ENCODE data around the gene AGBL1. TPM values are rescaled to one million over a fixed set of nuclear protein-coding genes. Genes with fewer than 3 reads are reported as not detected.

The AGBL1 gene
- total RNA-seq, 1 experiment from 2014 or later, result not detected

GRCh38 chr15:86706813-86707212 lies 627.1 kb downstream of the AGBL1 start:
- Histone ChIP-seq H3K9me3 (ENCODE audit: low read depth, low read length, poor library complexity, severe bottlenecking) (peaks cover 7% of the 10 kb centered on the region), H3K27me3 (replicated peaks; ENCODE audit: insufficient read depth, low read depth, low read length, poor library complexity) (no peaks in the 10 kb centered on the region), H3K4me3 (ENCODE audit: low read depth, low read length, poor library complexity, severe bottlenecking) (no peak overlapping the region), H3K4me1 (ENCODE audit: insufficient read depth, low read length, poor library complexity, severe bottlenecking) (no peaks in the 10 kb centered on the region), H3K27ac (ENCODE audit: low read depth, low read length, poor library complexity, severe bottlenecking) (no peak overlapping the region), H3K36me3 (ENCODE audit: insufficient read depth, low read length, poor library complexity, severe bottlenecking) (no peaks in the 10 kb centered on the region)
- DNase-seq (ENCODE audit: low spot score), result no peak
- intact Hi-C loops (cut with micrococcal nuclease; ENCODE audit: unreplicated experiment), result no loop called here
- TF ChIP-seq, protein P1, sequence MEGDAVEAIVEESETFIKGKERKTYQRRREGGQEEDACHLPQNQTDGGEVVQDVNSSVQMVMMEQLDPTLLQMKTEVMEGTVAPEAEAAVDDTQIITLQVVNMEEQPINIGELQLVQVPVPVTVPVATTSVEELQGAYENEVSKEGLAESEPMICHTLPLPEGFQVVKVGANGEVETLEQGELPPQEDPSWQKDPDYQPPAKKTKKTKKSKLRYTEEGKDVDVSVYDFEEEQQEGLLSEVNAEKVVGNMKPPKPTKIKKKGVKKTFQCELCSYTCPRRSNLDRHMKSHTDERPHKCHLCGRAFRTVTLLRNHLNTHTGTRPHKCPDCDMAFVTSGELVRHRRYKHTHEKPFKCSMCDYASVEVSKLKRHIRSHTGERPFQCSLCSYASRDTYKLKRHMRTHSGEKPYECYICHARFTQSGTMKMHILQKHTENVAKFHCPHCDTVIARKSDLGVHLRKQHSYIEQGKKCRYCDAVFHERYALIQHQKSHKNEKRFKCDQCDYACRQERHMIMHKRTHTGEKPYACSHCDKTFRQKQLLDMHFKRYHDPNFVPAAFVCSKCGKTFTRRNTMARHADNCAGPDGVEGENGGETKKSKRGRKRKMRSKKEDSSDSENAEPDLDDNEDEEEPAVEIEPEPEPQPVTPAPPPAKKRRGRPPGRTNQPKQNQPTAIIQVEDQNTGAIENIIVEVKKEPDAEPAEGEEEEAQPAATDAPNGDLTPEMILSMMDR (conservative IDR thresholded peaks at IDR 0.05; ENCODE audit: low read depth, low read length), result no peak
- TF ChIP-seq EZH2 (IDR thresholded peaks at IDR 0.05; ENCODE audit: borderline replicate concordance, low read depth, low read length, poor library complexity, severe bottlenecking), result no peak
- ChIA-PET POLR2A (ENCODE audit: low non-redundant PET) (no interaction called here), CTCF (no interaction called here)
- no TSS peak for BruUV-seq (replicated peaks)

GRCh38 chr15:86711476-86711875 lies 631.8 kb downstream of the AGBL1 start:
- intact Hi-C loops (cut with micrococcal nuclease; ENCODE audit: unreplicated experiment), result no loop called here
- Histone ChIP-seq H3K36me3 (ENCODE audit: insufficient read depth, low read length, poor library complexity, severe bottlenecking) (no peaks in the 10 kb centered on the region), H3K27me3 (replicated peaks; ENCODE audit: insufficient read depth, low read depth, low read length, poor library complexity) (no peaks in the 10 kb centered on the region), H3K9me3 (ENCODE audit: low read depth, low read length, poor library complexity, severe bottlenecking) (peaks cover 14% of the 10 kb centered on the region), H3K4me3 (ENCODE audit: low read depth, low read length, poor library complexity, severe bottlenecking) (no peak overlapping the region), H3K4me1 (ENCODE audit: insufficient read depth, low read length, poor library complexity, severe bottlenecking) (no peaks in the 10 kb centered on the region), H3K27ac (ENCODE audit: low read depth, low read length, poor library complexity, severe bottlenecking) (no peak overlapping the region)
- ChIA-PET POLR2A (ENCODE audit: low non-redundant PET) (no interaction called here), CTCF (no interaction called here)
- no peak for DNase-seq (ENCODE audit: low spot score)
- TF ChIP-seq, protein P1 (conservative IDR thresholded peaks at IDR 0.05; ENCODE audit: low read depth, low read length), result no peak
- TF ChIP-seq EZH2 (IDR thresholded peaks at IDR 0.05; ENCODE audit: borderline replicate concordance, low read depth, low read length, poor library complexity, severe bottlenecking), result no peak
- BruUV-seq (replicated peaks), result no TSS peak

GRCh38 chr15:86714241-86714640 lies 634.6 kb downstream of the AGBL1 start:
- H3K27me3 ChIP-seq (replicated peaks; ENCODE audit: insufficient read depth, low read depth, low read length, poor library complexity), result no peaks in the 10 kb centered on the region
- CTCF ChIA-PET, result no interaction called here
- no peak for TF ChIP-seq EZH2 (IDR thresholded peaks at IDR 0.05; ENCODE audit: borderline replicate concordance, low read depth, low read length, poor library complexity, severe bottlenecking)
- TF ChIP-seq, protein P1 (conservative IDR thresholded peaks at IDR 0.05; ENCODE audit: low read depth, low read length), result no peak
- no peak overlapping the region for H3K27ac ChIP-seq (ENCODE audit: low read depth, low read length, poor library complexity, severe bottlenecking)
- no peak for DNase-seq (ENCODE audit: low spot score)
- H3K36me3 ChIP-seq (ENCODE audit: insufficient read depth, low read length, poor library complexity, severe bottlenecking), result no peaks in the 10 kb centered on the region
- intact Hi-C loops (cut with micrococcal nuclease; ENCODE audit: unreplicated experiment), result no loop called here
- no peaks in the 10 kb centered on the region for H3K4me1 ChIP-seq (ENCODE audit: insufficient read depth, low read length, poor library complexity, severe bottlenecking)
- no TSS peak for BruUV-seq (replicated peaks)
- peaks cover 14% of the 10 kb centered on the region for H3K9me3 ChIP-seq (ENCODE audit: low read depth, low read length, poor library complexity, severe bottlenecking)
- no peak overlapping the region for H3K4me3 ChIP-seq (ENCODE audit: low read depth, low read length, poor library complexity, severe bottlenecking)
- POLR2A ChIA-PET (ENCODE audit: low non-redundant PET), result no interaction called here
